ENCODE measurements around the gene MADD.

MADD gene

GRCh38 chr11:47253660-47254059, 16.3 kb upstream of the MADD start:
- DNase-seq: no peak

- no peak for DNase-seq
These were observed 15.5 kb upstream of the MADD start for GRCh38 chr11:47254386-47254785.

GRCh38 chr11:47256374-47256773, 13.6 kb upstream of the MADD start:
- DNase-seq: no peak

GRCh38 chr11:47257177-47257516, 12.8 kb upstream of the MADD start:
- DNase-seq: no peak

GRCh38 chr11:47257517-47258316, 12.2 kb upstream of the MADD start, which contains the start of gene NR1H3:
Gene NR1H3 (plus strand): TSS chr11:47257996. CDS start chr11:47259217, 1,221 bp downstream.
- DNase-seq: peak; percentile 21

- DNase-seq: no peak
These were observed 11.5 kb upstream of the MADD start for GRCh38 chr11:47258317-47258902.

GRCh38 chr11:47259232-47259977, 10.5 kb upstream of the MADD start:
- DNase-seq: no peak

DNA sequence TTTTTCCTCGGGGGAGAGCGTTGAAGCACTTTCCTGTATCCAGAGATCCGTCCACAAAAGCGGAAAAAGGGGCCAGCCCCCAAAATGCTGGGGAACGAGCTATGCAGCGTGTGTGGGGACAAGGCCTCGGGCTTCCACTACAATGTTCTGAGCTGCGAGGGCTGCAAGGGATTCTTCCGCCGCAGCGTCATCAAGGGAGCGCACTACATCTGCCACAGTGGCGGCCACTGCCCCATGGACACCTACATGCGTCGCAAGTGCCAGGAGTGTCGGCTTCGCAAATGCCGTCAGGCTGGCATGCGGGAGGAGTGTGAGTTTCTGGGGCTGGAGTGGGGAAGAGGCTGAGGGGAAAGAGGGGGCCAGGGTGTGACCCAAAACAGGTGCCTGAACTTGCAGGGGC, 9.6 kb upstream of the MADD start:
- DNase-seq: no peak

DNA sequence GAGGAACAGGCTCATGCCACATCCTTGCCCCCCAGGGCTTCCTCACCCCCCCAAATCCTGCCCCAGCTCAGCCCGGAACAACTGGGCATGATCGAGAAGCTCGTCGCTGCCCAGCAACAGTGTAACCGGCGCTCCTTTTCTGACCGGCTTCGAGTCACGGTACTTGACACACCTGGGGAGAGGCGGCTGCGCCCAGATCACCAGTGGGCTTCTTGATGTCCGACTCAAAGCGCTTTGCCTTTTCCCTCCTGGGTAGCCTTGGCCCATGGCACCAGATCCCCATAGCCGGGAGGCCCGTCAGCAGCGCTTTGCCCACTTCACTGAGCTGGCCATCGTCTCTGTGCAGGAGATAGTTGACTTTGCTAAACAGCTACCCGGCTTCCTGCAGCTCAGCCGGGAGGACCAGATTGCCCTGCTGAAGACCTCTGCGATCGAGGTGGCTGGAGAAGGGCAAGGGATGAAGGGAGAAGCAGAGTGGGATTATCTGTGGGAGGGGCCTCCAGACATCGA, 8.6 kb upstream of the MADD start:
- no peak for DNase-seq

DNA sequence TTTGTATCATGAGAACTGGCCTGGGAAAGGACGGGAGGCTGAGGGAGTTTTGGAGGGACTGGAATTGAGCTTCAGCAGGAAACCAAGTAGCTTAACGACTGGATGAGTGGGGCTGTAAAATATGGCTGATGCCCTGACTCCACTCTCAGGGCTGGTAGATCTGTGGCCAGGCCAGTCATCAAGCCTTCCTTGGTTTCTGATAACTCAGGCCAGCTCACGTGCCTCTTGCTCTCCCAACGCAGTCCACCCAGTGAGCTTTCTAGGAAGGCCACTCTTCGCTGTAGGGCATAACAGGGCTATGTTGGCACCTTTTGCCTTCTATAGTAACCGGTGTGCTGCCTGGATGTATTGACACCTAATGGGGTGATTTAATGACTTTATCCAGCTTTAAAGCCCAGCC, 5.8 kb upstream of the MADD start:
- no peak for DNase-seq

- no peak for DNase-seq
These were observed 5.4 kb upstream of the MADD start for GRCh38 chr11:47264521-47264920.

DNA sequence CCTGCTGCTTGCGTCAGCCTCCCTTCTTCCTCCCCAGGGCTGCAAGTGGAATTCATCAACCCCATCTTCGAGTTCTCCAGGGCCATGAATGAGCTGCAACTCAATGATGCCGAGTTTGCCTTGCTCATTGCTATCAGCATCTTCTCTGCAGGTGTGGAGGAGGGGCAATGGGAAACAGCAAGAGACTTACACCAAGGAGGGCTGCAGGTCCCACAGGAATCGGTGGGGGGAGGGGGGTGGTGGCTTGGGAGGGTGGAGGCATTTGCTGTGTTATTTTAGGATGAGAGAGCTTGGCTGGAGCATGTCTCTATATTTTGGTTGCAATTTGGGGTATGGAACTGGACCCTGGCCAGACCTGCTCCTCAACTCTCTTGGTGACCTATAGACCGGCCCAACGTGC, 2.1 kb upstream of the MADD start:
- DNase-seq: no peak

DNA sequence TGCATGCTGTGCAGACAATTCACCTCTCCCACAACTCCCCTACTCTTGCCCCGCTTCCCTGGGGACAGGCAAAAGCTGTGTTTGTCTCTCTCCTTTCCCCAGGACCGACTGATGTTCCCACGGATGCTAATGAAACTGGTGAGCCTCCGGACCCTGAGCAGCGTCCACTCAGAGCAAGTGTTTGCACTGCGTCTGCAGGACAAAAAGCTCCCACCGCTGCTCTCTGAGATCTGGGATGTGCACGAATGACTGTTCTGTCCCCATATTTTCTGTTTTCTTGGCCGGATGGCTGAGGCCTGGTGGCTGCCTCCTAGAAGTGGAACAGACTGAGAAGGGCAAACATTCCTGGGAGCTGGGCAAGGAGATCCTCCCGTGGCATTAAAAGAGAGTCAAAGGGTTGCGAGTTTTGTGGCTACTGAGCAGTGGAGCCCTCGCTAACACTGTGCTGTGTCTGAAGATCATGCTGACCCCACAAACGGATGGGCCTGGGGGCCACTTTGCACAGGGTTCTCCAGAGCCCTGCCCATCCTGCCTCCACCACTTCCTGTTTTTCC, 1.4 kb upstream of the MADD start:
- no peak for DNase-seq

DNA sequence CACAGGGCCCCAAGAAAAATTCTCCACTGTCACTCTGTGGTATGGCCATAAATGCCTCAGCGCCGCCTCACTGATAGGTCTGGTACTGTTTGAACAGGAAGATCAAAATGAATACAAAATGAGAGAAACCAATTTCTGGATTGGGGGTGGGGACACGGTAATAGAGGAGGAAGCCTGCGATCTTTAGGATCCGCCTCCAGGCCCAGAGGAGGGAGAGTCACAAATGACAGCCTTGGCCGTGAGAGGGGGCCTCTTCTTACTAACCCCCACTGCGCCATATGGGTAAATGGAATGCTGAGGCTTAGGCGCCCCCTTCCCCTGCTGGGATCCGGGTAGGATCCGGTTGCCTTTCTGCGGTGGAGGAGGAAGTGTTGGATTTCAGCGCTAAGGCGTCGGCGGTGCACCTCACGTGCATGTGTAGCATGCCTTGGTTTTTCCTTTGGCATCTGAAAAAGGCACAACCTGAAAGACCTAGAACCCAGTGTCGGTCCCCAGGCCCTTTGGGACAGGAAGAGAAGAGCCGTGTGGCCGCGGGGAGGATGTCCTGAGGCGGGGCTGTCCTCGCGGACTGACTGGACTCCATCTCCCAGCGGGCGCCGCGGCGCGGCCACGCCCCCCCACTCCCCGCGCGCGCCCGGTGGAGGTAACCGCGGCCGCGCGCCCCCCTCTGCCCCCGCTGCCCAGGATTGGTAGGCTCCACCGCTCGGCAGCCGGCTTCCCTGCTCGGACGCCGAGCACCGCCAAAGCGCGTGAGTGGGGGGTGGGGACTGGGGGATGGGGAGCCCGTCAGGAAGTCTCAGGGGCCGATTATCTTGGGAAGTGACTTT, 718 bp upstream of the MADD start:
- peak; percentile 62 for DNase-seq

DNA sequence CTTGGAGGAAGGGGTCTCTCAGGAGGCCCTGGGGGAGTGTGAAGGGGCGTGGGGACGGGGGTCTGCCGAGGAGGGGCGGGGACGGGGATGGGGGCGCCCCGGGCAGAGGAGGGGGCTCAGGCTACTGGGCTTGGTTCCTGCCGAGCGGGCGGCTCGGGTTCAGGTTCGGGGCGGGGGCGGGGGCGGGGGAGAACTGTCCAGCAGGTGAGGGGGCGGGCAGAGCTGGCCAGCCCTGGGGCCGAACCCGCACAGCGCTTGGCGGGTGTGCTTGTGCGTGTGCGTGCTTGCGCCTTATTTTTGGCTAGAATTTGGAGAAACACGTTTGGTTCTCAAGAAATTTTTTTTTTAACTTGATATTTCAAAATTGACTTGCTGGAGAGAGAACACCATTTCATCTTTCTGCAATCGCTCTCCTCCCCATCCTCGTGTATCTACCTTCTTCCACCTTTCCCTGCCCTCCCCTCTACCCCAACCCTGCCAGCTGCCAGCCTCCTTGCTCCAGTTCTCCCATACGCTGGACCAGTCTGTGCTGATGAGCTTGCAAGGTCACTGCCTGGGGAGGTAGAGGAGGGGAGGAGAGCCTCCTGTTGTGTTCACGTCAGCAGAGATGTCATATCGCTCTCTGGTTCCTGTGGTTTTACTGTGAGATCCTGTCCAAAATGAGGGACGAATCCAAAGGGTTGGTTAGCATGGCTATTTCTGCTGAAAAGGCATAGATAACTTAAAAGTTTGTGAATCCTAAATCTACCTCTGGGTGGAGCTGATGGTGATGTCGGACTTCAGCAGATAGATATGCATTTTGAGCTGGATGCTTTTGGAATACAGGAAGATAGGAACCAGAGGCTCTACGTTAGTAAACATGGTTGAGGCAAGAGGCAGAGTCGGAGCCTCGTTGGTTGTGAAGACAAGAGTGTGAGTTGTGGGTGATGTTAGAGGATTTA, 668 bp downstream of the MADD start:
- no peak for DNase-seq

DNA sequence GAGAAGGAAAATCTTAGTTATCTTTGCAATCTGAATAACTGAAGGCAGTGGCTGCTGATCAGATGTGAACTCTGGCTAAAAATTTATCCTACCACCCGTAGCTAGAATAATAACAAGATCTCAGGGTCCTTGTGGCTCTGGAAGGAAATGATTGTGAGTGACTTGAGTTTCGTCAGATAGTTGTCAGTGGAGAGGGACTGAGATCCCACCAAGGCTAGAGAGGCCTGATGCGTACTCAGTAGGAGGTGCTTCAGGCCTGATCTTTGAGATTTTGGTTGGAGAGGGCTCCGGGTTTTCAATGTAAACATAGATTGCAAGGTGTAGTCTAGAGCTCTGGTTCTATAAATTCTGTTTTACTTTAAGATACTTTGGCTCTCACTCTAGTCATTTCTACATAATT, 1.4 kb downstream of the MADD start:
- no peak for DNase-seq

GRCh38 chr11:47271961-47272661, 2.2 kb downstream of the MADD start:
- no peak for DNase-seq

DNA sequence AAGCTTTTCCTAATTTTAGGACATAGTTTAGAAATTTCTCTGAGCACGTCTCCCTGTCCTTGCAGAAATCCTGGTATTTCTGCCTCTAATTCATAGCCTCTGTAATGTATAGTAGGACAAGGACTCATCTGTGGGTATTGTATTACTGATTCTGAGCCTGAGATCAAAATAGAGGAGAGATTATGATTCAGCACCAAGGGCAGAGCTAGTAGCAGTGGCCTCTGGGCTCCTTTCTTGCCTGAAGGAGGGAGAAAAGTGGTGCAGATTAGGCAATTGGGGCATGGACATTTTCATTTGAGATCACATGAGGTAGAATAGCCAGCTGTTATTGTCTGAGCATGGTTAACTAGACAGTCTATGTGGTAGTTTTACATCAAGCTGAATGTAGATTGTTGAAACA, 2.8 kb downstream of the MADD start:
- DNase-seq: no peak

DNA sequence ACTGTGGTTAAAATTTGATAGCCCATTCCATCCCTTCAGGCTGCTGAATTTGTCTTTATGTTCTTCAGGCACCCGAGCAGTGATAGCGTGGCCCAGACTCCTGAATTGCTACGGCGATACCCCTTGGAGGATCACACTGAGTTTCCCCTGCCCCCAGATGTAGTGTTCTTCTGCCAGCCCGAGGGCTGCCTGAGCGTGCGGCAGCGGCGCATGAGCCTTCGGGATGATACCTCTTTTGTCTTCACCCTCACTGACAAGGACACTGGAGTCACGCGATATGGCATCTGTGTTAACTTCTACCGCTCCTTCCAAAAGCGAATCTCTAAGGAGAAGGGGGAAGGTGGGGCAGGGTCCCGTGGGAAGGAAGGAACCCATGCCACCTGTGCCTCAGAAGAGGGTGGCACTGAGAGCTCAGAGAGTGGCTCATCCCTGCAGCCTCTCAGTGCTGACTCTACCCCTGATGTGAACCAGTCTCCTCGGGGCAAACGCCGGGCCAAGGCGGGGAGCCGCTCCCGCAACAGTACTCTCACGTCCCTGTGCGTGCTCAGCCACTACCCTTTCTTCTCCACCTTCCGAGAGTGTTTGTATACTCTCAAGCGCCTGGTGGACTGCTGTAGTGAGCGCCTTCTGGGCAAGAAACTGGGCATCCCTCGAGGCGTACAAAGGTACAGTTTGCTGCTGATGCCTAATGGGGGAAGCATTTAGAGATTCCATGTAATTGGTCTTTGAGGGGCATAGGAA, 4.7 kb downstream of the MADD start:
- DNase-seq: no peak

GRCh38 chr11:47276923-47277322, 7.0 kb downstream of the MADD start:
- DNase-seq: no peak

Measured in T1000 (cell line).